ENCODE results near the gene STAT3. TPM values are rescaled to one million over a fixed set of nuclear protein-coding genes. Genes with fewer than 3 reads are reported as not detected.

Gene STAT3
- total and polyA plus RNA-seq, 2 of the 13 experiments (the other 11 are each of a cell fraction or from before 2014, with no cell fraction given): 61.8 to 62.4 TPM

DNA sequence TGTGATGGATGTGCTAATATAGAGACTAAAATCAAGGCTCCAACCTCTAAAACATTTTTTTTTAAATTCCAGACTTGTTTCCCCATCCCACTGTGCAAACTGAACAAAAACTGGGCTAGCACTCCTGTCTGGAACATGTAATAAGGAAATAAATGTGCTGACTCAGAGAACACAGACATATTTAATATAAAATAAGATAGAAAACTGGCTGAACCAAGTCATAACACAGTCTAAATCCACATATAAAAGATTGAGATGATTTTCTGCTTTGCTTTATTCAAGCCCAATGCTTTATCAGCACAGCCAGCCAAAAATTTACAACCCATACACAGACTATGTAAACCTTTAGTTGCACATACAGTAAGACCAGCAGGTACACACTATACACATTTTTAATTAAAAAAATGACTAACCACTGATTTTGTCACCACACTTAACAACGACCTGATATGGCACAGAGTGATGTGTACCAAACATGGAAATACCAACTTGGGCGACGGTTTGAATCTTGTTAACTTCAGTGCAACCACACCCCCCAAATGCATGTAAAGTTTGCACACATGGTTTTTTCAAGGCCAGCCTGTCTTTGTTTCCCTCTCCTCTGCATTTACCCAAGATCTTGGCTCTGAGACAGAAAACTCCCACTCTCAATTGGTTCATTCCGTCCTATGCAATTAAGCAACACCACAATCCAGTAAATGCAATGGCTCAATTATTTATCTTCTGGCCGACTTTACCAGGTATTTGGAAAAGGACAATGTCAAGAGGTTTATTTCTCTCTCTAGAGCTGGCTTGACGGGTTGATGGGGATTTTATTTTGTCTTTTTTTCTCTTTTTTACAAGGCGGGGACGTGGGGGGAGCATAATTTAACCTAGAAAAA, 1.2 kb downstream of the STAT3 start (continued):
- TF ChIP-seq, protein P1, sequence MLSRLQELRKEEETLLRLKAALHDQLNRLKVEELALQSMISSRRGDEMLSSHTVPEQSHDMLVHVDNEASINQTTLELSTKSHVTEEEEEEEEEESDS (CRISPR knock-in tag; IDR thresholded peaks at IDR 0.05; ENCODE audit: borderline replicate concordance): no peak
- TF ChIP-seq KDM5B (CRISPR knock-in tag; IDR thresholded peaks at IDR 0.05; ENCODE audit: borderline replicate concordance) (no peak), KAT2B (IDR thresholded peaks at IDR 0.05; ENCODE audit: borderline replicate concordance, low read depth, low read length) (no peak), JDP2 (CRISPR knock-in tag; IDR thresholded peaks at IDR 0.05; ENCODE audit: borderline replicate concordance) (no peak), DMAP1 (CRISPR knock-in tag; IDR thresholded peaks at IDR 0.05) (peak; percentile 54; the same call in 1 of the 2 replicates), CEBPB (IDR thresholded peaks at IDR 0.05; ENCODE audit: borderline replicate concordance, low read depth, low read length) (peak; percentile 82), ZSCAN20 (CRISPR knock-in tag; IDR thresholded peaks at IDR 0.05; ENCODE audit: borderline replicate concordance) (no peak)
- TF ChIP-seq, protein P2, sequence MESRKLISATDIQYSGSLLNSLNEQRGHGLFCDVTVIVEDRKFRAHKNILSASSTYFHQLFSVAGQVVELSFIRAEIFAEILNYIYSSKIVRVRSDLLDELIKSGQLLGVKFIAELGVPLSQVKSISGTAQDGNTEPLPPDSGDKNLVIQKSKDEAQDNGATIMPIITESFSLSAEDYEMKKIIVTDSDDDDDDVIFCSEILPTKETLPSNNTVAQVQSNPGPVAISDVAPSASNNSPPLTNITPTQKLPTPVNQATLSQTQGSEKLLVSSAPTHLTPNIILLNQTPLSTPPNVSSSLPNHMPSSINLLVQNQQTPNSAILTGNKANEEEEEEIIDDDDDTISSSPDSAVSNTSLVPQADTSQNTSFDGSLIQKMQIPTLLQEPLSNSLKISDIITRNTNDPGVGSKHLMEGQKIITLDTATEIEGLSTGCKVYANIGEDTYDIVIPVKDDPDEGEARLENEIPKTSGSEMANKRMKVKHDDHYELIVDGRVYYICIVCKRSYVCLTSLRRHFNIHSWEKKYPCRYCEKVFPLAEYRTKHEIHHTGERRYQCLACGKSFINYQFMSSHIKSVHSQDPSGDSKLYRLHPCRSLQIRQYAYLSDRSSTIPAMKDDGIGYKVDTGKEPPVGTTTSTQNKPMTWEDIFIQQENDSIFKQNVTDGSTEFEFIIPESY (CRISPR knock-in tag; IDR thresholded peaks at IDR 0.05): no peak
- TF ChIP-seq, protein P3, sequence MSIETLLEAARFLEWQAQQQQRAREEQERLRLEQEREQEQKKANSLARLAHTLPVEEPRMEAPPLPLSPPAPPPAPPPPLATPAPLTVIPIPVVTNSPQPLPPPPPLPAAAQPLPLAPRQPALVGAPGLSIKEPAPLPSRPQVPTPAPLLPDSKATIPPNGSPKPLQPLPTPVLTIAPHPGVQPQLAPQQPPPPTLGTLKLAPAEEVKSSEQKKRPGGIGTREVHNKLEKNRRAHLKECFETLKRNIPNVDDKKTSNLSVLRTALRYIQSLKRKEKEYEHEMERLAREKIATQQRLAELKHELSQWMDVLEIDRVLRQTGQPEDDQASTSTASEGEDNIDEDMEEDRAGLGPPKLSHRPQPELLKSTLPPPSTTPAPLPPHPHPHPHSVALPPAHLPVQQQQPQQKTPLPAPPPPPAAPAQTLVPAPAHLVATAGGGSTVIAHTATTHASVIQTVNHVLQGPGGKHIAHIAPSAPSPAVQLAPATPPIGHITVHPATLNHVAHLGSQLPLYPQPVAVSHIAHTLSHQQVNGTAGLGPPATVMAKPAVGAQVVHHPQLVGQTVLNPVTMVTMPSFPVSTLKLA (IDR thresholded peaks at IDR 0.05): peak; percentile 80
- TF ChIP-seq, protein P4, sequence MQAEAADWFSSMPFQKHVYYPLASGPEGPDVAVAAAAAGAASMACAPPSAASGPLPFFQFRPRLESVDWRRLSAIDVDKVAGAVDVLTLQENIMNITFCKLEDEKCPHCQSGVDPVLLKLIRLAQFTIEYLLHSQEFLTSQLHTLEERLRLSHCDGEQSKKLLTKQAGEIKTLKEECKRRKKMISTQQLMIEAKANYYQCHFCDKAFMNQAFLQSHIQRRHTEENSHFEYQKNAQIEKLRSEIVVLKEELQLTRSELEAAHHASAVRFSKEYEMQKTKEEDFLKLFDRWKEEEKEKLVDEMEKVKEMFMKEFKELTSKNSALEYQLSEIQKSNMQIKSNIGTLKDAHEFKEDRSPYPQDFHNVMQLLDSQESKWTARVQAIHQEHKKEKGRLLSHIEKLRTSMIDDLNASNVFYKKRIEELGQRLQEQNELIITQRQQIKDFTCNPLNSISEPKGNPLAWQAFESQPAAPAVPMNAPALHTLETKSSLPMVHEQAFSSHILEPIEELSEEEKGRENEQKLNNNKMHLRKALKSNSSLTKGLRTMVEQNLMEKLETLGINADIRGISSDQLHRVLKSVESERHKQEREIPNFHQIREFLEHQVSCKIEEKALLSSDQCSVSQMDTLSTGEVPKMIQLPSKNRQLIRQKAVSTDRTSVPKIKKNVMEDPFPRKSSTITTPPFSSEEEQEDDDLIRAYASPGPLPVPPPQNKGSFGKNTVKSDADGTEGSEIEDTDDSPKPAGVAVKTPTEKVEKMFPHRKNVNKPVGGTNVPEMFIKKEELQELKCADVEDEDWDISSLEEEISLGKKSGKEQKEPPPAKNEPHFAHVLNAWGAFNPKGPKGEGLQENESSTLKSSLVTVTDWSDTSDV (CRISPR knock-in tag; IDR thresholded peaks at IDR 0.05): no peak
- TF ChIP-seq, protein P5, sequence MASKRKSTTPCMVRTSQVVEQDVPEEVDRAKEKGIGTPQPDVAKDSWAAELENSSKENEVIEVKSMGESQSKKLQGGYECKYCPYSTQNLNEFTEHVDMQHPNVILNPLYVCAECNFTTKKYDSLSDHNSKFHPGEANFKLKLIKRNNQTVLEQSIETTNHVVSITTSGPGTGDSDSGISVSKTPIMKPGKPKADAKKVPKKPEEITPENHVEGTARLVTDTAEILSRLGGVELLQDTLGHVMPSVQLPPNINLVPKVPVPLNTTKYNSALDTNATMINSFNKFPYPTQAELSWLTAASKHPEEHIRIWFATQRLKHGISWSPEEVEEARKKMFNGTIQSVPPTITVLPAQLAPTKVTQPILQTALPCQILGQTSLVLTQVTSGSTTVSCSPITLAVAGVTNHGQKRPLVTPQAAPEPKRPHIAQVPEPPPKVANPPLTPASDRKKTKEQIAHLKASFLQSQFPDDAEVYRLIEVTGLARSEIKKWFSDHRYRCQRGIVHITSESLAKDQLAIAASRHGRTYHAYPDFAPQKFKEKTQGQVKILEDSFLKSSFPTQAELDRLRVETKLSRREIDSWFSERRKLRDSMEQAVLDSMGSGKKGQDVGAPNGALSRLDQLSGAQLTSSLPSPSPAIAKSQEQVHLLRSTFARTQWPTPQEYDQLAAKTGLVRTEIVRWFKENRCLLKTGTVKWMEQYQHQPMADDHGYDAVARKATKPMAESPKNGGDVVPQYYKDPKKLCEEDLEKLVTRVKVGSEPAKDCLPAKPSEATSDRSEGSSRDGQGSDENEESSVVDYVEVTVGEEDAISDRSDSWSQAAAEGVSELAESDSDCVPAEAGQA (IDR thresholded peaks at IDR 0.05; ENCODE audit: low read depth): no peak
- TF ChIP-seq, protein P5 (CRISPR knock-in tag; IDR thresholded peaks at IDR 0.05; ENCODE audit: borderline replicate concordance): no peak
